Measurements from ENCODE around the gene TMEM88.

DNA sequence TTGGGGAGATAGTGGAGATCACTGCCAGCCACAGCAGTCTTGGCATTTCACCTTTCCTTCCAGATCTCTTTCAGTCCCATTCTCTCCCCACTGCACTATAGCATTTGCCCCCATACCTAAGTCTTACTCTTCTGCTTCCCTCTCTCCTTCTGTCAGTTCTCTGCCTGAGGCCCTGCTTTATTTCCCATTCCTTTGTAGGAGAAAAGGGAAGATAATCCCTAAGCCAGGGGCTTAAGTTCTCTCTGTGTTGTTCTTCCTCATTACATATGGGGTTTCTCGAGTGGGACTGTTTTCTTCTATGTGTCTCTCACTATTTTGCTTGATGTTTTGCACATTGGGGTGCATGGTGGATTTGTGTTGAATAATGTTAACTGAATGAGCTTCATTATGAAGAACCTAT is 14.4 kb upstream of the TMEM88 start:
- TF ChIP-seq POLR2A (IDR thresholded peaks at IDR 0.05), result no peak
- TF ChIP-seq, protein P1, sequence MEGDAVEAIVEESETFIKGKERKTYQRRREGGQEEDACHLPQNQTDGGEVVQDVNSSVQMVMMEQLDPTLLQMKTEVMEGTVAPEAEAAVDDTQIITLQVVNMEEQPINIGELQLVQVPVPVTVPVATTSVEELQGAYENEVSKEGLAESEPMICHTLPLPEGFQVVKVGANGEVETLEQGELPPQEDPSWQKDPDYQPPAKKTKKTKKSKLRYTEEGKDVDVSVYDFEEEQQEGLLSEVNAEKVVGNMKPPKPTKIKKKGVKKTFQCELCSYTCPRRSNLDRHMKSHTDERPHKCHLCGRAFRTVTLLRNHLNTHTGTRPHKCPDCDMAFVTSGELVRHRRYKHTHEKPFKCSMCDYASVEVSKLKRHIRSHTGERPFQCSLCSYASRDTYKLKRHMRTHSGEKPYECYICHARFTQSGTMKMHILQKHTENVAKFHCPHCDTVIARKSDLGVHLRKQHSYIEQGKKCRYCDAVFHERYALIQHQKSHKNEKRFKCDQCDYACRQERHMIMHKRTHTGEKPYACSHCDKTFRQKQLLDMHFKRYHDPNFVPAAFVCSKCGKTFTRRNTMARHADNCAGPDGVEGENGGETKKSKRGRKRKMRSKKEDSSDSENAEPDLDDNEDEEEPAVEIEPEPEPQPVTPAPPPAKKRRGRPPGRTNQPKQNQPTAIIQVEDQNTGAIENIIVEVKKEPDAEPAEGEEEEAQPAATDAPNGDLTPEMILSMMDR (IDR thresholded peaks at IDR 0.05), result no peak
- TF ChIP-seq POLR2AphosphoS5 (IDR thresholded peaks at IDR 0.05), result no peak
